Skeletal muscle cell (primary cell): ENCODE measurements around the gene NDRG2.
"Not testable (repeated sequence)": the region's sequence is repeated elsewhere in the genome, so short reads cannot be mapped to it uniquely, and the experiment has no call there.

Source experiments
- DNase-seq: peaks from one replicate; pipeline ENCODE4 v3.0.0-alpha.2; 2010; ENCODE audit warnings: low read depth
- H3K4me3 ChIP-seq: 2 replicates; pipeline ENCODE4 v1.5.1; 2011; ENCODE audit warnings: low read depth, mild to moderate bottlenecking, control low read depth, low read length, moderate library complexity

The NDRG2 gene

GRCh38 chr14:21019366-21019765 lies 5.5 kb downstream of the NDRG2 start:
- DNase-seq, result no peak
- H3K4me3 ChIP-seq, result no peak overlapping the region

GRCh38 chr14:21018781-21019180 lies 6.1 kb downstream of the NDRG2 start:
- no peak overlapping the region for H3K4me3 ChIP-seq
- DNase-seq, result no peak

GRCh38 chr14:21018286-21018685 lies 6.6 kb downstream of the NDRG2 start:
- DNase-seq, result no peak
- H3K4me3 ChIP-seq, result no peak overlapping the region

DNA sequence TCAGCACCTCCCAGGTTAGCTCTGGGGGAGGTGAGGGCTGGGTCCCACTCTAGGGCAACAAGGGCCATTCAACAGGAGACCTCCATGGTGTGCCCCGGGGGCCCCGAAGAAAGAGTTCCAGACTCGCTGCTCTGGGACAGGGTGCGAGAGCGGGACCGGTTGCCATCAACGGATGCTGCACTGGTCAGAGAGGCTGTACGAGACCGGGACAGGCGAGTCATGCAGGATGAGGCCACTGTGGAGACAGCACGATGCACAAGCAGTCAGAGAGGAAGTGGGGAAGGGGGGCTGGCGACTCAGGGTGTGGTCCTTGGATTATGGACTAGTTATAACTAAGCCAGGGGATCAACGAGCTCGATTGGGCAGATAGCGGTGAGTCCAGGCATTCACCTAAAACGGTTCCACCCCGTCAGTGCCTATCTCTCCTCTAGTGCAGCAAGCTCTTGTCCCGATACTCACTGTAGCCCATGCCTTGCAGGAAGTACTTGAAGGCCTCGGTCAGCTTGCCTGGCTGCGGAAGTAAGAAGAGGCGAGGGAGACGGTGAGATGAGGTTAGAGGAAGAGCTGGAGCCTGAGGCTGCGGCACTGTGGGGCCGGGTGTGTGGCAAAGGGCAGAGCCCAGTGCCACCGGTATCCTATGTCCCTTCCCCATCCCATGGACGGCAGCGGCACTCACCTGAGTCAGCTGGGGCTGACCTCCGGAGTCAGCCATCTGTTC lies 7.2 kb downstream of the NDRG2 start:
- no peak overlapping the region for H3K4me3 ChIP-seq
- no peak for DNase-seq

DNA sequence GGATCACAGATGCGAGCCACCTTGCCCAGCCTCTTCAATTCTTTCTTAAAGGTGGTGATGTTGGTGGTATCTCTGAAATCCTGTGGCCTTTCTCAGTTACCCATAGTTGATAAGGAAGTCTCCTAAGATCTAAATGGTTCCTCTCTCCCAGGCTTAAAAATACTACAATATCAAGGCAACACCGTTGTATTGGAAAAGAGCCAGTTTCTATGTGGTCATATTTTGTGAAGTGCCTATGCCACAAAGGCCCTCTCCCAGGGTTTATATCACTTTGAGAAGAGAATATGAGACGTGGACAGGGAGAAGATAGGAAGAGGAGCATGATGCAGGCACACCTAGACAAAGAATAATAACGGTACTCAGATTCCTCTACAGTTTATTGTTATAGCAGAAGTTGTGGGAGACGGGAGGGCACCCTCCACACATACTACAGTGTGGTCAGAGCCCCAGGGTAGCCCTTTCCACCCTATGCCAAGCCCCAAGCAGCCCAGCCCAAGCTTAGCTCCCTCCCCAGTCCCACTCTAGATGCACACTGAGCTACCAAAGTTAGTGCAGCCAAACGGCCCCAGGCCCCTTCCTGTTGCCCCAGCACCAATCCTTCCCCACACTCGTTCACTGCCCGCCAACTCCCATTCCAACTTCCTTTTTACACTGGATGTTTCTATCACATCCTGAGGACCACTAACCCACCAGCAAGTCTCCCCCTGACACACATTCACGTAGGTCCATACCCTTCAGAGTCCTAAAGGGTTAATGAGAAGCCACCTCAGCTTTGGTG lies 8.3 kb downstream of the NDRG2 start:
- no peak for DNase-seq
- H3K4me3 ChIP-seq, result no peak overlapping the region

GRCh38 chr14:21015312-21015711 lies 9.5 kb downstream of the NDRG2 start:
- DNase-seq, result no peak
- no peak overlapping the region for H3K4me3 ChIP-seq

DNA sequence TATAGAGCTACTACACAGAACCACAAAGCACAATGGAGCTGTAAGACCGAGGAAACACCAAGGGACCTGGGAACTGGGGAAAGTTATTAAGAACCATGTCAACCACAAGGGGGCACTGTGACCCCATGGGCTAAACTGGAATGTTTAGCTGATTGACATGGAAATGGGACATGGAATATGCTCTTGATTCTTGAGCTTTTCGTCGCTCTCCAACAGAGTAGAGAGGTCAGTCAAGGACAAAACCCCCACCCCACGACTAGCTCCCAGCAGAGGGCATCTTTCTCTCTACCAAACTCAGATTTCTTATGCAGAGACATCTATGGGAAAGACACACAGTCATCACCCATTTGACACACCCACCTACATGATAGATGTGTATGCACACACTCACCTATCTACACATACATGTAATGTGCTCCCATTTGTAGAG lies 10.1 kb downstream of the NDRG2 start:
- H3K4me3 ChIP-seq, result no peak overlapping the region
- peak; percentile 47 for DNase-seq

DNA sequence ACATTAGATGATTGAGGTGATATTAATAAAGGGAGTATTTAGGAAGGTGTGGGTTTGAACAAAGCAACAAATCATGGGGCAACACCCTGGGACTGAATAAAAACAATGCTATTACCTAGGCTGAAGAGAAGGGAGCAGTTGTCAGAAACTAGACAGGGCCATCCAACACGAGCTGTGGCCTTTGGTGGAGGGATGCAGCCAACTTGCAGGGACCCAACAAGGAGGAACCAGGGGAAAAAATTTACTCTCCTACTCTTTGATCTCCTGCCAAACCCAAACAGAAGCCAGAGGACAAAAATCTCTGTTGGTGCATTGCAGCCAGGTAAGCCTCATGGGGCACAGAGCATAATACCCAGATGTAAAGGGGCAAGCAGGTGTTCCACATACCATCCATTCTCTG lies 13.7 kb downstream of the NDRG2 start:
- no peak for DNase-seq

GRCh38 chr14:21009721-21010120 lies 15.1 kb downstream of the NDRG2 start:
- not testable (repeated sequence) for H3K4me3 ChIP-seq, DNase-seq

More for the DNA sequence above, 13.7 kb downstream of the NDRG2 start:
- H3K4me3 ChIP-seq, result no peak overlapping the region

DNA sequence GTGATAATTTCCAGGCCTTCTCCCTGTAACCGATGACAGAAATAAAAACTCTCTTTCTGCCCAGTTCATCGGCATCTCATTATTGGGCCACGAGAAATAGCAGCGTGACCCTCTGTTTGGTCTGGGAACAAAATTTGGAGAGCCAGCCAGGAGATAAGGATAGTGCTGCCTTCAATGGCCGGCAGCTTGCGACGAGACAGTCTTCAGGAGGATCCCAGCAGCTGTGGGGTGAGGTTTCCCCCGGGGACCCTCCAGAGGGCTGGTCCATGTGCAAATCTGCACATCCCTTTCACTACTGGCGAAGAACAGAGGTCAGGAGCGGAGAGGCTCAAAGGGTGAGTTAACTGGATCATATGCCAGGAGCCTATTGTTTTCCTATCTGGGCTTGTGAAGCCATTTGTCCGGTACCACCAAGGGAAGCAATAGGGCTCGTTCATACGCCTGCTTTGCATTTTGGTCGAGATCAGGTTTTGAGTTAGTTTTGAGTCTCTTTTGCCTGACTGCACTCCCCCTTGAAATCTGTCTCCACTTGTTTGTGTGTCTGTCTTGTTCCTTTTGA lies 21.0 kb downstream of the NDRG2 start:
- no peak for DNase-seq
- H3K4me3 ChIP-seq, result no peak overlapping the region

DNA sequence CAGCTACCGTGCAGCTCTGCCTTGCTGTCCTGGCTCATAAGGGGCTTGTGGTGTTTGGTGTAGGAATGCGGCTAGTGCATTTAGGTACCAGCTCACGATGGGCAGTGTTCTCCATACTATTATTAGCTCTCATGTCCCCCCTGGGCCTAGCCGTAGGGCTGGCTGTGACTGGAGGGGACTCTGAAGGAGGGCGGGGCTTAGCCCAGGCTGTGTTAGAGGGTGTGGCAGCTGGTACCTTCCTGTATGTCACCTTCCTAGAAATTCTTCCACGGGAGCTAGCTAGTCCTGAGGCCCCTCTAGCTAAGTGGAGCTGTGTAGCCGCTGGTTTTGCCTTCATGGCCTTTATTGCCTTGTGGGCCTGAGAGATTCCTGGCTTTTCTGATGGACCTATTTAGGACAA lies 23.6 kb downstream of the NDRG2 start:
- DNase-seq, result no peak
- no peak overlapping the region for H3K4me3 ChIP-seq

GRCh38 chr14:20999591-20999990 lies 25.3 kb downstream of the NDRG2 start:
- no peak for DNase-seq
- H3K4me3 ChIP-seq, result no peak overlapping the region

- DNase-seq, result peak; percentile 28
- H3K4me3 ChIP-seq, result no peak within 1 kb of the TSS
These were observed 26.0 kb downstream of the NDRG2 start, which contains the start of gene SLC39A2 for GRCh38 chr14:20998674-20999366. SLC39A2 (plus strand) TSS chr14:20999293; CDS start chr14:20999447, 154 bp downstream.

DNA sequence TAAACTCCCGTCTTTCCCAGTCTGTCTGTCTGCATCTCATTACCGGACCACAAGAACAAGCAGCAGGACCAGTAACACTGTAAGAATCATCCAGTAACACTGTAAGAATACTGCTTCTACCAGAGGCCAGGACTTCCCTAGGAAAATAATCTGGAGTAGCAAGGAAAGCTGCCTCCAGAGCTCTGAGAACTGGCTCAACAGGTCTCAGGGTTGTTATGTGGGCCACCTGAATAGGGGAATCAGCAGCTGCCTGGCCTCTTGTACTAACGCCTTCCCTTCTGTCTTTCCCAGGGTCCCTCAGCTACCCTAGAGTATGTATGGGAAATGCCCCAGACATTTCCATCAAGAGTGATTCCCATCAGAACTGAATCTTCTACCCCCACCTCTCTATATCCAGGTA lies 26.7 kb downstream of the NDRG2 start:
- H3K4me3 ChIP-seq, result no peak overlapping the region
- no peak for DNase-seq

- no peak overlapping the region for H3K4me3 ChIP-seq
- DNase-seq, result no peak
These were observed 27.3 kb downstream of the NDRG2 start for GRCh38 chr14:20997564-20997963.

- no peak overlapping the region for H3K4me3 ChIP-seq
- no peak for DNase-seq
These were observed 27.7 kb downstream of the NDRG2 start for GRCh38 chr14:20997115-20997514.

DNA sequence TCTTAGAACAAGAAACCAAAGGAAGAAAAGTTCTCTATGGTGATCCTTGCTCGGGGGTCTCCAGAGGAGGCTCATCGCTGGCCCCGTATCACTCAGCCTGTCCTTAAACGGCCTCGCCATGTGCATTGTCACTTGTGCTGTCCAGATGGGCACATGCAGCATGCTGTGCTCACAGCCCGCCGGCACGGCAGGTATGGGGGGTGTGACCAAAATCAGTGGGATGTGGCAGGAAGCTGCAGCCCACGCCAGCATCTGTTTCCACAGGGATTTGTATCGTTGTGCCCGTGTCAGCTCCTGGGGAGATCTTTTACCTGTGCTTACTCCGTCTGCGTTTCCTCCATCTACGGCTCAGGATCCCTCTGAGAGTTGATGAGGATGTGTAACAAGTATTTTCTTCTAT lies 28.3 kb downstream of the NDRG2 start:
- DNase-seq, result no peak
- H3K4me3 ChIP-seq, result no peak overlapping the region

DNA sequence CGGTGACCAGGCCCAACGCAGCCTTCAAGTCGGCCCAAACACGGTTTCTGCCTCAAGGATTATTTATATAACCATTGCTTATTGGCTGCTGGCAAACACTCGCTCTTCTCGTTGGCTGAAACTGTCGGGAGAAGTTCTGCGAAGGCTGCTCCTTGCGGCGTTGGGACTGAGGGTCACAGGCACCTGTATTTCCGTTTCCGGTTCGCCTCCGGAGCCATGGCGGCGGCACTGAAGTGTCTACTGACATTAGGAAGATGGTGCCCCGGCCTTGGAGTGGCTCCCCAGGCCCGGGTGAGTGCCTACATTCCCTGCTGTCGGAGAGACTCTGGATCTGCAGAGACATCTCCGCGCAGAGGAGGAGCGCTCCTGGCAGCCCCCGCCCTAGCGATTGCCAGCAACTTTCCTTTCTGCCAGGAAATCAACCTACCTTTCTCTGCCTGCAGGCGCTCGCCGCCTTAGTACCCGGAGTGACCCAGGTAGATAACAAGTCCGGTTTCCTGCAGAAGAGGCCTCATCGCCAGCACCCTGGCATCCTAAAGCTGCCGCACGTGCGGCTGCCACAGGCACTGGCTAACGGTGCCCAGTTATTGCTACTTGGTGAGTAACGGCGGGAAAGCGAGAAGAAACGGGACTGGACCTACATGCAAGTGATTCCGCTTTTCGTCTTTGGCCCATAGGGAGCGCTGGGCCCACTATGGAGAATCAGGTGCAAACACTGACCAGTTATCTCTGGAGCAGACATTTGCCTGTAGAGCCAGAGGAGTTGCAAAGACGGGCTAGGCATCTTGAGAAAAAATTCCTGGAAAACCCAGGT lies 34.9 kb downstream of the NDRG2 start, which contains the start of gene METTL17:
TSS of gene METTL17 (plus strand) at position 194 of the 814 bp plus-strand sequence. CDS start at position 217, 23 bp downstream.
- DNase-seq, result peak; percentile 93
- peak within 1 kb of the TSS; percentile 96 for H3K4me3 ChIP-seq

GRCh38 chr14:20989471-20989786 lies 35.4 kb downstream of the NDRG2 start:
- H3K4me3 ChIP-seq, result peak overlapping the region; percentile 96
- no peak for DNase-seq
